GM19468 (cell line): Measurements from ENCODE around the gene SPACA9.

ENCODE experiments used
- ATAC-seq: cut with Tn5 transposase; IDR thresholded peaks from one replicate; pipeline ENCODE4 v1.9.1; 2021; ENCODE audit warnings: mild to moderate bottlenecking, moderate library complexity, moderate number of reproducible peaks; ENCODE audit not compliant: unreplicated experiment; ENCODE audit errors: extremely low read depth

Gene SPACA9

GRCh38 chr9:132862533-132862932, 16.2 kb upstream of the SPACA9 start:
- no peak for ATAC-seq

DNA sequence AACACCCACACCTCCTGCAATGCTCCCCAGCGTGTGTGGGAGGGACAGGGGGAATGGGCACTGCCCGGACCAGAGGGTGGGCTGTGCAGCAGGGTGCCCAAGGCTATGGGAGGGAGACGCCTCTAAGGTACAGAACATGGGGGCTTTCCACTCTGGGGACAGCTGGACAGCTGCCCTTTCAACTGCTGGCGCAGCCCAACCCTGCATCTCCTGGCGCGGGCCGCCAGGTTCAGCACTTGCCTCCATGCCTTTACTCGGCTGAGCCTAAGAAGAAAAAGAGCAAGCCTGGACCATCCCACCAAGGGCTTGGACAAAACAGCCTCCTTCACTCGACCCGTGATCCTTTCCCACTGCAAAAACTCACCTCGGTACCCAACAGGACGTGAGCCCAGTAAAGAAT, 15.6 kb upstream of the SPACA9 start:
- no peak for ATAC-seq

DNA sequence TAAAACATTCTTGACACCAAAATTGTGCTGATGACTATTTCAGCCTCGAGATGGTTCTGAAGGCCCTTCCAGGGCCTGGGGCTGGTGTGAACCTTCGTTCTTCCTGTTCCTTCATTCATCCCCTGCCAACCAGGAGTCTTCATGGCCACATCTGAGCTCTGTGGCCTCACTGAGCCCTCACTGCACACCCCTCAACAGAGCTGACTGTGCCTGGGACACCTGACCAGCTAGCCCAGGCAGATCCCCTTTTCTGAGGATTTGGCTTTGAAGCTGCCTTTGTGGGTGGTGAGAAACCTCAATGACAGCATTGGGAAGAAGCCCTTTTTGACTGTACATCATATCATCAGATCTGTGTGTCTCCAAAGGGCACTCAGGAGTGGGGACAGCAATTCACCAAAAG, 14.4 kb upstream of the SPACA9 start:
- no peak for ATAC-seq

DNA sequence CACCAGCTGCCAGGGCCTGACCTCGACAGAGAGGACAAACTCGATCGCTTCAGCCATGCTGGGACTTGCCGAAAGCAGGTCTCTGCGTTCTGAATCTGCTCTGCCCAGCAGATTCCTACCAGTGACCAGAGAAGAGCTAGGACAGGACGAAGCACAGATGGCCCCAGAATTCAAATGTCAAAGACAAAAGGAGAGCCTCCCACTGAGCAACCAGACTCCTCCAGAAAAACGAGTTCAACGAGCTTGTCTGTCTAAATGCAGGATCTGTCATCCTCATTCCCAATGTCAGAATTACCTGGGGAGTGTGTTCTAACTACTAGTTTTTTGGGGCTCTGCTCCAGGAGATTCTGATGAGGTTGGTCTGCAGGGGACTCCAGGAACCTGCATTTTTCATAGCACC, 14.0 kb upstream of the SPACA9 start:
- ATAC-seq = no peak

DNA sequence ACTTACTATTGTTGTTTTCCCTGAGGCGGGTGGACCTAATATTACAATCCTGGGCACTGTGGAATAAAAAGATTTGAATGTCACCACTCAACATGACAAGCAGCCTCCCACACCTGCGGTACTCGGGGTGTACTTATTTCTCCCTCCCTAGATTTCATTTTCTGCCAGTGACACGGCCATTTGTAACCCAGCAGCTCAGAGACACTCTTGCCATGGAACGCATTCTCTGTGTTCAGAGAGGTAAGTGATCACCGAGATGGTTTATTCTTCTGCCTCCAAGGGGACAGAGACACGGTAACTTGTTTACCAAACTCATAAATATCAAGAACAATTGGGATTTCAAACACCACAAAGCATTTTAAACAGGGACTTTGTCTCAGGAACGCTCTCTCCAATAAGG, 11.8 kb upstream of the SPACA9 start:
- ATAC-seq = no peak

GRCh38 chr9:132869266-132869665, 9.4 kb upstream of the SPACA9 start:
- no peak for ATAC-seq

DNA sequence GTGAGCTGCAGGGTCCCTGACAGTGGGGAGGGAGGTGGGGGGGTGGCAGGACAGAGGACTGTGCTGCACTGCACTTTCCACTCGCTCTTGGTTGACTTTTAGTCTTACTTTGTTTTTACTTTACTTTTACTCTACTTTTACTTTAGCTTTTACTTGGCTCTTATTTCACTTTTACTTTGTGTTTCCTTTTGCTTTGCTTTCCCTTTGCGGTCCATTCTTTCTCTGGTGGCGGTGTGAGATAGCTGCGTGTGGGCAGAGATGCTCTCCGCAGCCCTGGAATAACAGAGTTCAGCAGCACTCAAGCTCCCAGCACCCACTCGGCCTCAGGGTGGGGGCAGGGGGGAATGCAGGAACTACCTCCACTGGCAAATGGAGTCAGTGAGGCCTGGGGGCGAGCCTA, 5.3 kb upstream of the SPACA9 start:
- ATAC-seq = no peak

DNA sequence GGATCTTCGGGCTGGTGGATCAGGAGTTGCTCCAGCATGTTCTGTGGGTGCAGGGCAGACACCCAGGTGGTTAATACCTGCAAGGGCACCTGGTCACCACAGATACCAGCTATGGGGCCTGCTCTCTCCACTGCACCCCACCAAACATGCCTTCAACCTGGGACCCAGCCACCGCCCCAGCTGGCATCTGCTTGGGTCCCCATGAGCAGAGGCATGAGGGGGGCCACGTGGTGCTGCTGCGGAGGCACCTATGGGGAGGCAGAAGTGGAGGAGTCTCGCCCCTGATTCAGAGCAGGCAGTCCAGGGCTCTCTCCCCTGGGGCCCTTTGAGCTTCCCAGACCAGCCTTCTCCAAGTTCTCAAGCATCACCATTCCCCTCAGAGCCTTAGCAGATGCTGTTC, 3.5 kb upstream of the SPACA9 start:
- ATAC-seq = no peak

DNA sequence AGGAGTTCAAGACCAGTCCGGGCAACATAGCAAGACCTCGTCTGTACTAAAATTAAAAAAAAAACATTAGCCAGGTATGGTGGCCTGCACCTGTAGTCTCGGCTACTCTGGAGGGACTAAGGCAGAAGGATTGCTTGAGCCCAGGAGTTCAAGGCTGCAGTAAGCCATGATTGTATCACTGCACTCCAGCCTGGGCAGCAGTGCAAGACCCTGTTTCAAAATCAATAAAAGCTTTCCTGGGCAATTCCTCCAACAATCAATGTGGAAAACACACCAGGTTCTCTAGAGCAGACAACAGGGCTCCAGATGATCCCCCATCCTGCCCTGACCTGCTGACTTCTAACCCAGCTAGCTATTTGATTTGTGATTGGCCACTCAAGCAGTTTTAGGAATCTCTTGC, 1.8 kb upstream of the SPACA9 start:
- no peak for ATAC-seq

GRCh38 chr9:132877458-132877823, 1.3 kb upstream of the SPACA9 start:
- ATAC-seq = no peak

- no peak for ATAC-seq
Measured at GRCh38 chr9:132877824-132878694, 639 bp upstream of the SPACA9 start, which contains the start of gene AK8. Gene AK8, minus strand, starts transcription at chr9:132878284. Its CDS starts 29 bp downstream, at chr9:132878255.

DNA sequence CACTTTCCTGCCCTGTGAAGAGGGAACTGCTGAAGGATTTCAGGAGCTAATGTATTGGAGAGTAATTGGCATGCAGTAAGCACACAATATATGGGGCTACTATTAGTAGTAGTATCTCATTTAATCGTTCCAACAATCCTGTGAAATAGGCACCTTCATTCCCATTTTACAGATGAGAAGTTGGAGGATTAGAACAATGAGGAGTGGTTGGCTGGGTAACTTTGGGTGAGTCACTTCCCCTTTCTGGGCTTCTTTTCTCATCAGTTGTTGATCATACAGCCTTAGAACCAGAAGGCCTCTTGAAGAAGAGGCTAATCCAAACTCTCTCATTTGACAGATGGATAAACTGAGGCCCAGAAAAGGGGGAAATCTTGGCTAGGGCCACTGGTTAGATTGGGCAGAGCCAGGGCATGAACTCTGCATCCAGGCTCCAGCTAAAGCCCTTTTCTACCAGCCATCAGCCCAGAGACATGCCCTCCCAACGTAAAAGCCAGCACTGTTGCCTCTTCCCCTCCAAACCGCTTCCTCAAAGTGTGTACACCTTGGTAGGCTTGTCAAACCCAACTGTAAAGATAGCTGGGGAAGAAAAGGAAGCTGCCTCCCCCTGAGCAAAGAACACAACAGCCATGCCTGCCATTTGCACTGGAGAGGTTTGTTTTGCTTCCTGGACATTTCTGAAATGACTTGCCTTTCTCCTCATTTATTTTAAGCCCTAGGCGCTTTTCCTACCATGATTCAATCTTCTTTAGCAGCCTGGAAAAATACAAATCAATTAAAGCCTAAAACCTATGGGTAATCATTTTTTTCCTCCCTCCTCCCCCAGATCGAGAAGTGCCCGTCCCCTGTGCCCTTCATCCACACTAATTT, 992 bp downstream of the SPACA9 start:
- ATAC-seq = no peak

DNA sequence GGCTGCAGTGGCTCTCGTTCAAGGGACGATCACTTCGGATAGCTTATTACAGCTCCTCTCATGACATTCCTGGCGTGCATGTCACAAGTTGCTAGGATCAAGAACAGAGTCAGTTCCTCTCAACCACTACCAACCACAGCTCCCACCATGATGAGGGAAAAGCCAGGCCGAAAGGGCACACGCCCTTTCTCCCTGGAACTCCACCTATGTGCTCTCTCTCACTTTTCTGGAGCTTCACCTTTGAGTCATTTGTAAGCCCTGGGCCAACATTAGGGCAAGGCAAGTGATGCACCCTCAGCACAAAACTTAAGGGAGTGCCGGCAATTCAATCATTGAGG, 1.6 kb downstream of the SPACA9 start:
- no peak for ATAC-seq

- no peak for ATAC-seq
Measured at GRCh38 chr9:132881826-132882225, 3.1 kb downstream of the SPACA9 start.

DNA sequence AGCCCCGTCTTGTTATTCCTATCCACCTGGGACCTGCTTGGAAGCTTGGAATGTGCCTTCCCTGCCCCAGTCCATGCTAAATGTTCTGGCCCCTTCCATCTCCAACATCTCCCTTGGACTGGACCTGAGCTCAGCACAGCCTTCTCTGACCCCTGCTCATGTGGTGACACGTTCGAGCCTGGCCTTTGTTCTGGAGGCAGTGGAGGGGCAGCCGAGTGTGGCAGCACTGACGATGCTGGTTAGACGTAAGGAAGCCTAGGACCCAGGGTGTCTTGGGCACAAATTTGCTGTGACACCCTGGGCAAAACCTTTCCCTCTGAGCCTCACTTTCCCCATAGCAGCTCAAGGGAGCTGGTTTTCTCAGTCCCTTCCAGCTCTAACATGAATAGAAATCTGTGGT, 3.9 kb downstream of the SPACA9 start:
- no peak for ATAC-seq

DNA sequence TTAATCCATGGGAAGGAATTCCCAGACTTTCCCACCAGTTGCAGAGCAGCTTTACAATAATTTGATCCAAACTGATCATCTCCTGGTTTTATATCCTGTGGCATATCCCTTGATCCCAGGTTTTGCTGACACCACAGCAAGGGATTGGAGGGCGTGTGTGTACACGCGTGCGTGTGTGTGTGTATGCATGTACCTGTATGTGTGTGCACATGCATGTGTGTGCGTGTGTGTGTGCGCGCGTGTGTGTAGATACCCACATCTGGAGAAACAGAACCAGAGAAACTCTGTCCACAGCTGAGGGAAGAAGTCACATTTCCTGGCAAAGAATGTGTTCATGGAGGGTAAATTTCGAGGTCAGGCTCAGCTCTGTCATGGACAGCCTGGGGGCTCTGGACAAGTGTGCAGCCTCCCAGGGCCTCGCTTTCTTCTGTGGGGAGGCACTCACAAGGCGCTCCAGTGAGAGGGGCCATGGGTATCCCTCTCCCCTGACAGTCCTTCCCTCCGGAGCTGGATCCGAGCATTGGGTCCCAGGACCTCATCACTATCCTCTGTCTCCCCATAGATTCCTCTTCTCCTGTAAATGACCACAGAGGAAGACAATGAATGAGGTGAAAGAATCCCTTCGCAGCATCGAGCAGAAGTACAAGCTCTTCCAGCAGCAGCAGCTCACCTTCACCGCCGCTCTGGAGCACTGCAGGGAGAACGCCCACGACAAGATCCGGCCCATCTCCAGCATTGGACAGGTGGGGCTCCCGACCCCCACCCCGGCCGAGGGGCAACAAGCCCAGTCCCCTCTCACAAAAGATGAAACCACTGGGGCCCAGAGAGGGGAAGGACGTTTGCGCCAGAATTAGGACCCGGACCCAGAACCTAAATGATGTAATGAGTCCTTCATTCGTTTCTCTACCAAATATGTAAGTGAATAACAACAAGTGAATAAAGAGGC, 4.9 kb downstream of the SPACA9 start:
- no peak for ATAC-seq

- no peak for ATAC-seq
Measured at GRCh38 chr9:132885720-132886333, 7.1 kb downstream of the SPACA9 start.

GRCh38 chr9:132886334-132886725, 7.6 kb downstream of the SPACA9 start:
- ATAC-seq = no peak

GRCh38 chr9:132887181-132888120, 8.8 kb downstream of the SPACA9 start:
- ATAC-seq = no peak
